Muscle of back (tissue), 13 donors: Measurements from ENCODE around the gene RPL7A. TPM values are rescaled to one million over a fixed set of nuclear protein-coding genes. Genes with fewer than 3 reads are reported as not detected.
"Not testable (repeated sequence)": the region's sequence is repeated elsewhere in the genome, so short reads cannot be mapped to it uniquely, and the experiment has no call there.

Experiments
- DNase-seq, 3 donors: peaks; one replicate each; pipeline versions ENCODE4 v3.0.0 to v3.0.0-alpha.2; 2013
- long read RNA-seq, 9 donors: transcript quantifications; one replicate each; lab custom pipeline, GENCODE V29; 2026
- polyA plus RNA-seq, 10 donors: library from polyadenylated mRNA; unstranded; fragments of 120-200 nt; gene quantifications; one replicate each; pipeline ENCODE4 v1.2.1, GENCODE V29; 2013; ENCODE audit not compliant: insufficient read length in 10 of 10

Gene RPL7A
- 1,000 to 10,000 TPM; 1,848 to 2,831 (median 2,454) TPM for polyA plus RNA-seq
- long read RNA-seq, donor 1, transcript RPL7A-208 (2 exons, 374 nt): minor isoform, 15 of 1,453 reads
- long read RNA-seq, donor 1, transcript RPL7A-202 (8 exons, 891 nt): major isoform, 821 of 1,453 reads
- long read RNA-seq, donor 1, partial matches to known transcripts: 598 of 1,453 reads
- long read RNA-seq, donor 1, other reads (novel, unspliced or antisense): 11 of 1,453 reads
- long read RNA-seq, donor 2, transcript RPL7A-202 (8 exons, 891 nt): major isoform, 511 of 934 reads
- long read RNA-seq, donor 2, transcript RPL7A-208 (2 exons, 374 nt): minor isoform, 13 of 934 reads
- long read RNA-seq, donor 2, partial matches to known transcripts: 401 of 934 reads
- long read RNA-seq, donor 2, other reads (novel, unspliced or antisense): 5 of 934 reads
- long read RNA-seq, donor 3, partial matches to known transcripts: 0 of 1 reads
- long read RNA-seq, donor 3, other reads (novel, unspliced or antisense): 0 of 1 reads
- long read RNA-seq, donor 4, transcript RPL7A-202 (8 exons, 891 nt): major isoform, 477 of 890 reads
- long read RNA-seq, donor 4, transcript RPL7A-208 (2 exons, 374 nt): minor isoform, 19 of 890 reads
- long read RNA-seq, donor 4, partial matches to known transcripts: 382 of 890 reads
- long read RNA-seq, donor 4, other reads (novel, unspliced or antisense): 10 of 890 reads
- long read RNA-seq, donor 5, transcript RPL7A-208 (2 exons, 374 nt): minor isoform, 17 of 1,385 reads
- long read RNA-seq, donor 5, transcript RPL7A-202 (8 exons, 891 nt): major isoform, 722 of 1,385 reads
- long read RNA-seq, donor 5, partial matches to known transcripts: 627 of 1,385 reads
- long read RNA-seq, donor 5, other reads (novel, unspliced or antisense): 12 of 1,385 reads
- long read RNA-seq, donor 6, transcript RPL7A-202 (8 exons, 891 nt): major isoform, 776 of 1,389 reads
- long read RNA-seq, donor 6, transcript RPL7A-208 (2 exons, 374 nt): minor isoform, 21 of 1,389 reads
- long read RNA-seq, donor 6, partial matches to known transcripts: 569 of 1,389 reads
- long read RNA-seq, donor 6, other reads (novel, unspliced or antisense): 18 of 1,389 reads
- long read RNA-seq, donor 7, transcript RPL7A-208 (2 exons, 374 nt): minor isoform, 15 of 833 reads
- long read RNA-seq, donor 7, transcript RPL7A-202 (8 exons, 891 nt): major isoform, 448 of 833 reads
- long read RNA-seq, donor 7, partial matches to known transcripts: 359 of 833 reads
- long read RNA-seq, donor 7, other reads (novel, unspliced or antisense): 8 of 833 reads
- long read RNA-seq, donor 8, transcript RPL7A-202 (8 exons, 891 nt): major isoform, 545 of 1,027 reads
- long read RNA-seq, donor 8, transcript RPL7A-208 (2 exons, 374 nt): minor isoform, 18 of 1,027 reads
- long read RNA-seq, donor 8, partial matches to known transcripts: 441 of 1,027 reads
- long read RNA-seq, donor 8, other reads (novel, unspliced or antisense): 19 of 1,027 reads
- long read RNA-seq, donor 9, transcript RPL7A-202 (8 exons, 891 nt): major isoform, 89 of 142 reads
- long read RNA-seq, donor 9, partial matches to known transcripts: 48 of 142 reads
- long read RNA-seq, donor 9, other reads (novel, unspliced or antisense): 0 of 142 reads

GRCh38 chr9:133347985-133348717 lies at the start of gene RPL7A, which contains the start of gene MED22:
Gene RPL7A (plus strand): TSS chr9:133348218. CDS start chr9:133348244, 26 bp downstream.
Gene MED22 (minus strand): TSS chr9:133348131. CDS start chr9:133346662, 1,469 bp downstream.
- DNase-seq: peak; percentile 97 to 99 (median 97)

- DNase-seq: not testable (repeated sequence)
Measured at GRCh38 chr9:133299996-133300395, 48.0 kb upstream of the RPL7A start.

GRCh38 chr9:133301253-133302230 lies 46.5 kb upstream of the RPL7A start:
- DNase-seq: no peak

- no peak for DNase-seq
Measured at GRCh38 chr9:133303266-133304157, 44.5 kb upstream of the RPL7A start.

GRCh38 chr9:133304158-133304470 lies 43.9 kb upstream of the RPL7A start:
- DNase-seq: no peak

- no peak for DNase-seq
Measured at GRCh38 chr9:133304477-133305377, 43.3 kb upstream of the RPL7A start.

GRCh38 chr9:133305731-133306130 lies 42.3 kb upstream of the RPL7A start:
- no peak for DNase-seq

GRCh38 chr9:133306242-133307204 lies 41.5 kb upstream of the RPL7A start:
- DNase-seq: peak; percentile 4 to 67 (median 36)

GRCh38 chr9:133307301-133307700 lies 40.7 kb upstream of the RPL7A start:
- DNase-seq: no peak

- no peak for DNase-seq
Measured at GRCh38 chr9:133309608-133310007, 38.4 kb upstream of the RPL7A start.

GRCh38 chr9:133315997-133316396 lies 32.0 kb upstream of the RPL7A start:
- DNase-seq: no peak

GRCh38 chr9:133317551-133317950 lies 30.5 kb upstream of the RPL7A start:
- not testable (repeated sequence) for DNase-seq

GRCh38 chr9:133320421-133320881 lies 27.6 kb upstream of the RPL7A start:
- DNase-seq: no peak

GRCh38 chr9:133321411-133321935 lies 26.5 kb upstream of the RPL7A start:
- DNase-seq: no peak

GRCh38 chr9:133322701-133323100 lies 25.3 kb upstream of the RPL7A start:
- no peak for DNase-seq
